PC-9 (cell line): ENCODE data around the gene THBS1. TPM values are rescaled to one million over a fixed set of nuclear protein-coding genes. Genes with fewer than 3 reads are reported as not detected.

Source experiments
- BruUV-seq: library from RNA; stranded (reverse); fragments of 400-500 nt; replicated peaks from 2 replicates; lab custom pipeline; 2021; lab: Mats Ljungman, UMichigan
- CTCF ChIA-PET: fragments of 300-600 bp; sonication (Branson Sonifier 250); formaldehyde crosslinking; loops from one replicate; lab custom pipeline; 2022; ENCODE audit warnings: antibody characterized with exemption; lab: Charles Lee
- POLR2A ChIA-PET: fragments of 300-600 bp; sonication (Branson Sonifier 250); formaldehyde crosslinking; loops from one replicate; lab custom pipeline; 2022; ENCODE audit warnings: antibody characterized with exemption; ENCODE audit not compliant: unreplicated experiment; lab: Charles Lee
- DNase-seq, 2 experiments: peaks; one replicate each; pipeline versions ENCODE4 v3.0.0 to v3.0.0-alpha.2; 2015 to 2022; ENCODE audit warnings: mixed read lengths in 1 of 2
- H2AFZ ChIP-seq: fragments of 200-600 bp; sonication (generic); 2 replicates; pipeline ENCODE4 v1.8.1; 2017; ENCODE audit warnings: antibody characterized with exemption
- H3F3A ChIP-seq: fragments of 200-600 bp; sonication (generic); 2 replicates; pipeline ENCODE4 v1.8.1; 2017; ENCODE audit warnings: antibody characterized with exemption, mild to moderate bottlenecking, low read depth; ENCODE audit not compliant: insufficient read depth
- H3K27ac ChIP-seq: fragments of 200-600 bp; sonication (generic); 2 replicates; pipeline ENCODE4 v1.6.1; 2016; ENCODE audit warnings: mixed run types
- H3K27me3 ChIP-seq: fragments of 200-600 bp; sonication (generic); 2 replicates; pipeline ENCODE4 v1.6.1; 2016; ENCODE audit warnings: low read depth, mixed run types; ENCODE audit not compliant: insufficient read depth
- H3K36me3 ChIP-seq: fragments of 200-600 bp; sonication (generic); 2 replicates; pipeline ENCODE4 v1.6.1; 2016; ENCODE audit warnings: low read depth, mixed run types
- H3K4me1 ChIP-seq: fragments of 200-600 bp; sonication (generic); replicated peaks from 2 replicates; pipeline ENCODE4 v1.6.1; 2016; ENCODE audit warnings: mixed run types; ENCODE audit not compliant: insufficient read depth
- H3K4me2 ChIP-seq: fragments of 200-600 bp; sonication (generic); 2 replicates; pipeline ENCODE4 v1.6.1; 2017; ENCODE audit warnings: mixed run types
- H3K4me3 ChIP-seq: fragments of 200-600 bp; sonication (generic); 2 replicates; pipeline ENCODE4 v1.6.1; 2016; ENCODE audit warnings: mixed run types
- H3K79me2 ChIP-seq: fragments of 200-600 bp; sonication (generic); 2 replicates; pipeline ENCODE4 v1.6.1; 2017; ENCODE audit warnings: low read depth, mixed run types
- H3K9me2 ChIP-seq: fragments of 200-600 bp; sonication (generic); 2 replicates; pipeline ENCODE4 v1.8.1; 2017; ENCODE audit warnings: mild to moderate bottlenecking; ENCODE audit not compliant: insufficient read depth
- H3K9me3 ChIP-seq: fragments of 200-600 bp; sonication (generic); 2 replicates; pipeline ENCODE4 v1.8.1; 2016; ENCODE audit warnings: low read depth; ENCODE audit not compliant: insufficient read depth
- H4K20me1 ChIP-seq: fragments of 200-600 bp; sonication (generic); 2 replicates; pipeline ENCODE4 v1.8.1; 2017; ENCODE audit not compliant: insufficient read depth
- EZH2 ChIP-seq: fragments of 200-600 bp; sonication (generic); IDR thresholded peaks from 2 replicates; pipeline ENCODE4 v1.8.0; 2017; ENCODE audit warnings: antibody characterized with exemption, low read depth
- intact Hi-C: fragments of 100-400 bp; cut with micrococcal nuclease; formaldehyde crosslinking; loops from one replicate; pipeline ENCODE4 v1.10.0; 2022; ENCODE audit not compliant: unreplicated experiment
- total RNA-seq: library from RNA; stranded (reverse); gene quantifications from 2 replicates; pipeline ENCODE4 v1.2.3, GENCODE V29; 2021
- TF ChIP-seq, protein P1 (sequence below): fragments of 200-600 bp; sonication (generic); conservative IDR thresholded peaks from 2 replicates; pipeline ENCODE4 v1.6.1; 2017; ENCODE audit warnings: mixed run types, antibody characterized with exemption, mild to moderate bottlenecking, moderate library complexity

The THBS1 gene
- total RNA-seq, 1 experiment from 2014 or later: 406 TPM

DNA sequence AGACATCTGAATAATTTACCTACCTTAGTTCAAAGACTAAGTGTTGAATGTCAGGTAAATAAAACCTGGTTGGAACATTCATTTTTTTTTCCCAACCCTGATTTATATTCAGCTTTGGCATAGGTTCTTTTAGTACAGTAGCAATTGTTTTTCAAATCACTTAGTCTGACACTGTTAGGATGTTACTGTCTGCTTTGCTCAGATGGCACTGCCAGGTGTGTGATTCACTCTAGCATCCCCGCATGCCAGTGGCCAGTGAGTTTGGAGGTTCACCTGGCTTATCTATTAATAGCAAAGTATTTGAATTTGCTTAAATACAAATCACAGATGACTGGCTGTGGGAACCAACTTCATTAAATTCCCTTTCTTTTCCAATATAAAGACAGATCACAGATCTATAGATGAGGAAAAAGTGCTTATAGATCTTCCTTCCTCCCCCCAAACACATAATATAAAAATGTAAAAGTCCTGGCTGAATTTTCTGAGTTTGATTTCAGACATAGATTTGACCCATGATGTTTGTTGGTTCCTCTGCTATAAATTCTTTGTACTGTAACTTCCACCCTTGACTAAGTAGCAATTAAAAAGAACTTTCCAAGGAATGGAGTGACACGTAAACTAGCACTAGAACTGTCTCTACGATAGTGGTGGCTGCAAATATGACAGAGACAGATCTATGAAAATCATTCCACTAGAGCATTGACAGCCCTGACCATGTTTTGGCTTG is 3.9 kb downstream of the THBS1 start:
- Histone ChIP-seq H3K4me1 (peaks cover 11% of the 10 kb centered on the region; the same call in 1 of the 2 replicates), H3K27ac (no peak overlapping the region), H3K9me3 (no peaks in the 10 kb centered on the region), H3K9me2 (no peaks in the 10 kb centered on the region), H3K36me3 (peaks cover 21% of the 10 kb centered on the region), H4K20me1 (no peaks in the 10 kb centered on the region; the same call in 1 of the 2 replicates), H3K79me2 (peaks cover 20% of the 10 kb centered on the region), H3K27me3 (no peaks in the 10 kb centered on the region), H3K4me2 (no peak overlapping the region), H3K4me3 (no peak overlapping the region), H3F3A (no peaks in the 10 kb centered on the region), H2AFZ (no peak overlapping the region)
- ChIA-PET CTCF (interaction anchor here (0.9 kb wide), 1 partner anchor 172 kb away, joined by 4 read pairs; no protein-coding TSS in a partner anchor), POLR2A (interaction anchor here (0.7 kb wide), 3 partner anchors 393 to 460 kb away, joined by 3 to 5 read pairs (median 4); no protein-coding TSS in a partner anchor)
- DNase-seq: no peak
- intact Hi-C loops: loop anchor here (5.0 kb wide), 2 partner anchors 172 to 588 kb away; no protein-coding TSS in a partner anchor
- TF ChIP-seq, protein P1, sequence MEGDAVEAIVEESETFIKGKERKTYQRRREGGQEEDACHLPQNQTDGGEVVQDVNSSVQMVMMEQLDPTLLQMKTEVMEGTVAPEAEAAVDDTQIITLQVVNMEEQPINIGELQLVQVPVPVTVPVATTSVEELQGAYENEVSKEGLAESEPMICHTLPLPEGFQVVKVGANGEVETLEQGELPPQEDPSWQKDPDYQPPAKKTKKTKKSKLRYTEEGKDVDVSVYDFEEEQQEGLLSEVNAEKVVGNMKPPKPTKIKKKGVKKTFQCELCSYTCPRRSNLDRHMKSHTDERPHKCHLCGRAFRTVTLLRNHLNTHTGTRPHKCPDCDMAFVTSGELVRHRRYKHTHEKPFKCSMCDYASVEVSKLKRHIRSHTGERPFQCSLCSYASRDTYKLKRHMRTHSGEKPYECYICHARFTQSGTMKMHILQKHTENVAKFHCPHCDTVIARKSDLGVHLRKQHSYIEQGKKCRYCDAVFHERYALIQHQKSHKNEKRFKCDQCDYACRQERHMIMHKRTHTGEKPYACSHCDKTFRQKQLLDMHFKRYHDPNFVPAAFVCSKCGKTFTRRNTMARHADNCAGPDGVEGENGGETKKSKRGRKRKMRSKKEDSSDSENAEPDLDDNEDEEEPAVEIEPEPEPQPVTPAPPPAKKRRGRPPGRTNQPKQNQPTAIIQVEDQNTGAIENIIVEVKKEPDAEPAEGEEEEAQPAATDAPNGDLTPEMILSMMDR: no peak
- no peak for TF ChIP-seq EZH2
- BruUV-seq: no TSS peak

DNA sequence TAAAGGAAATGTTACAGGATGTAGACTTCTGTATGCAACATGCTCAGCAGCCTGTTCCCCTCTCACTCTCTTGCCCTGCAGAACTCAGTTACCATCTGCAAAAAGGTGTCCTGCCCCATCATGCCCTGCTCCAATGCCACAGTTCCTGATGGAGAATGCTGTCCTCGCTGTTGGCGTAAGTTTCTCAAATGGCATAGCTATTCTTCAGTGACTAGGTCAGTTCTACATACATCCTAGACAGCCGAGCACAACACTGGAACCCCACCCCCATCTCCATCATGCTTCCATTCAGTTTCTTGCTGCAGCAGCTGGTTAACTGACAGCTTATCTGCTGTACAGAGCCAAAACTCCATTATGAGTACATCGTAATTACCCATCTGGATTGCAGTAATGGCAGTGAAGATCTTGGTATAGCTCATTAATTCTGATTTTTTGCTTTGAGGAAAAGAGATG is 4.5 kb downstream of the THBS1 start:
- intact Hi-C loops: no loop called here
- no peak overlapping the region for H2AFZ ChIP-seq
- POLR2A ChIA-PET: interaction anchor here (0.6 to 0.7 kb wide), 3 partner anchors 9 to 403 kb away, joined by 3 to 5 read pairs (median 4); no protein-coding TSS in a partner anchor

DNA sequence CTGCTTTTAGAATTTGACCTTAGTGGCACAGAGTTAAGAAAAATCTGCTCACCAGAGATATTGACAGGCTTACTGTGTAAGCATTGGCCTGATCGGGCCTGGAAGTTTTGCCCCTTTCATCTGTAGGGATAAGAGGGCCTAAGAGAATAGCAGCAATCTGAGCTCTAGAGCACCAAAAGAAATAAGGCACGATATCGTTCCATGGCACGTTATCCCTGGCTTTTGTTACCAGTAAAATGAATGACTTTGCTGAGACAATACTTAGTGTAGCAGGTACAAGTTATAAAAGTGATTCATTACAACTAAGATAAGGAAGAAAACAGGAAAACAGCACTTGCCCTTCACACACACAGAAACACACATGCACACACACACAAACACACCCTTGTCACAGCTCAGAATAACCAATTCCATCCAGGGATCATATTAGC is 5.0 kb downstream of the THBS1 start:
- Histone ChIP-seq H3K27ac (no peak overlapping the region), H3K4me2 (no peak overlapping the region), H3K36me3 (peaks cover 21% of the 10 kb centered on the region), H2AFZ (no peak overlapping the region), H3K4me1 (peaks cover 11% of the 10 kb centered on the region; the same call in 1 of the 2 replicates), H3F3A (no peaks in the 10 kb centered on the region; the same call in 1 of the 2 replicates), H3K9me2 (no peaks in the 10 kb centered on the region), H3K79me2 (peaks cover 20% of the 10 kb centered on the region), H4K20me1 (no peaks in the 10 kb centered on the region; the same call in 1 of the 2 replicates), H3K27me3 (no peaks in the 10 kb centered on the region), H3K4me3 (no peak overlapping the region), H3K9me3 (no peaks in the 10 kb centered on the region)
- no peak for DNase-seq
- ChIA-PET CTCF (interaction anchor here (0.6 kb wide), 1 partner anchor 159 kb away, joined by 3 read pairs; no protein-coding TSS in a partner anchor), POLR2A (interaction anchor here (0.6 to 0.7 kb wide), 4 partner anchors 8 to 444 kb away, joined by 3 to 5 read pairs (median 4); no protein-coding TSS in a partner anchor)
- TF ChIP-seq, protein P1: no peak
- no peak for TF ChIP-seq EZH2
- BruUV-seq: no TSS peak
- intact Hi-C loops: no loop called here

More for the DNA sequence above, 4.5 kb downstream of the THBS1 start:
- Histone ChIP-seq H3K4me3 (no peak overlapping the region), H3K4me2 (no peak overlapping the region), H3K27me3 (no peaks in the 10 kb centered on the region), H3F3A (no peaks in the 10 kb centered on the region; the same call in 1 of the 2 replicates), H3K79me2 (peaks cover 20% of the 10 kb centered on the region), H3K9me2 (no peaks in the 10 kb centered on the region), H3K9me3 (no peaks in the 10 kb centered on the region), H3K36me3 (peaks cover 21% of the 10 kb centered on the region), H3K27ac (no peak overlapping the region), H4K20me1 (no peaks in the 10 kb centered on the region; the same call in 1 of the 2 replicates), H3K4me1 (peaks cover 11% of the 10 kb centered on the region; the same call in 1 of the 2 replicates)
- CTCF ChIA-PET: interaction anchor here (0.6 kb wide), 1 partner anchor 159 kb away, joined by 3 read pairs; no protein-coding TSS in a partner anchor
- DNase-seq: no peak
- no peak for TF ChIP-seq EZH2
- TF ChIP-seq, protein P1: no peak
- no TSS peak for BruUV-seq
